Natural killer cell (primary cell): ENCODE results near the gene CDNF. TPM values are rescaled to one million over a fixed set of nuclear protein-coding genes. Genes with fewer than 3 reads are reported as not detected.

Experiments
- ATAC-seq, 3 donors: fragments of 150-1000 bp in 2 of 3; fragments of 200-7000 bp in 1 of 3; cut with Tn5 transposase; 1 replicate in 1 of 3; 2 replicates in 2 of 3; pipeline ENCODE4 v1.10.0; 2021; ENCODE audit warnings: mild to moderate bottlenecking in 2 of 3, moderate library complexity in 2 of 3
- DNase-seq, 2 donors: peaks; one replicate each; pipeline versions ENCODE4 v3.0.0 to v3.0.0-alpha.2; 2013 to 2021; ENCODE audit warnings: mixed read lengths in 1 of 2
- H3K27ac ChIP-seq: one replicate; pipeline ENCODE4 v1.5.1; 2013; ENCODE audit warnings: mild to moderate bottlenecking, low read length
- H3K27me3 ChIP-seq: one replicate; pipeline ENCODE4 v1.6.1; 2013; ENCODE audit warnings: low read length; ENCODE audit not compliant: control insufficient read depth, insufficient read depth
- H3K36me3 ChIP-seq: one replicate; pipeline ENCODE4 v1.6.1; 2013; ENCODE audit warnings: low read length; ENCODE audit not compliant: control insufficient read depth, insufficient read depth
- H3K4me1 ChIP-seq: one replicate; pipeline ENCODE4 v1.6.1; 2013; ENCODE audit warnings: low read length; ENCODE audit not compliant: control insufficient read depth, insufficient read depth
- H3K4me3 ChIP-seq: one replicate; pipeline ENCODE4 v1.5.1; 2013; ENCODE audit warnings: low read length
- H3K9me3 ChIP-seq: one replicate; pipeline ENCODE4 v1.6.1; 2013; ENCODE audit warnings: low read length; ENCODE audit not compliant: control insufficient read depth, insufficient read depth
- H3K27ac Mint-ChIP-seq, 2 donors: one replicate each; pipeline ENCODE4 v1.8.0; 2022; ENCODE audit warnings: mild to moderate bottlenecking in 2 of 2, mixed read lengths in 2 of 2, moderate library complexity in 1 of 2
- H3K27me3 Mint-ChIP-seq, 2 donors: one replicate each; pipeline ENCODE4 v1.8.0; 2022; ENCODE audit warnings: low read depth in 2 of 2, mixed read lengths in 2 of 2
- H3K36me3 Mint-ChIP-seq: one replicate; pipeline ENCODE4 v1.8.0; 2022; ENCODE audit warnings: mixed read lengths
- H3K4me1 Mint-ChIP-seq, 2 donors: one replicate each; pipeline ENCODE4 v1.8.0; 2022; ENCODE audit warnings: mixed read lengths in 2 of 2
- H3K4me3 Mint-ChIP-seq: one replicate; pipeline ENCODE4 v1.8.0; 2022; ENCODE audit warnings: mild to moderate bottlenecking, moderate library complexity, mixed read lengths
- H3K9me3 Mint-ChIP-seq, 2 donors: one replicate each; pipeline ENCODE4 v1.8.0; 2022; ENCODE audit warnings: mixed read lengths in 2 of 2
- CTCF ChIP-seq: fragments of 200-600 bp; IDR thresholded peaks from one replicate; pipeline ENCODE4 v1.8.0; 2022; ENCODE audit warnings: antibody characterized with exemption
- WGBS: methylation state at CpG from one replicate; pipeline ENCODE4 v1.1.7; 2013; ENCODE audit warnings: missing lambda C conversion rate; ENCODE audit not compliant: insufficient coverage; 5-methylcytosine and 5-hydroxymethylcytosine counted together
- intact Hi-C: fragments of 100-400 bp; cut with micrococcal nuclease; formaldehyde crosslinking; loops from one replicate; pipeline ENCODE4 v1.14.2; 2022
- total RNA-seq, 4 donors: library from RNA; stranded (reverse); fragments of 120-200 nt in 1 of 4; gene quantifications; one replicate each; pipeline versions ENCODE4 v1.2.3 to v1.2.4, GENCODE V29; 2013 to 2022

The CDNF gene
- total RNA-seq, 3 donors from 2014 or later (not counting 1 experiment from before 2014, with no cell fraction given) = 1.8 to 2.2 (median 1.9) TPM

GRCh38 chr10:14773551-14774213 lies 64.2 kb downstream of the CDNF start:
- H3K4me3 ChIP-seq = no peak overlapping the region
- H3K36me3 Mint-ChIP-seq = no peaks in the 10 kb centered on the region
- no peak overlapping the region for H3K27ac Mint-ChIP-seq
- peaks cover 4 to 6% of the 10 kb centered on the region in 2 donors for H3K4me1 Mint-ChIP-seq
- no peaks in the 10 kb centered on the region for H3K9me3 Mint-ChIP-seq
- H3K36me3 ChIP-seq = no peaks in the 10 kb centered on the region
- intact Hi-C loops = no loop called here
- no peaks in the 10 kb centered on the region for H3K4me1 ChIP-seq
- no peak overlapping the region for H3K4me3 Mint-ChIP-seq
- H3K27ac ChIP-seq = no peak overlapping the region
- WGBS = 90% methylated on average over 8 of the region's 10 CpGs
- no peak for TF ChIP-seq CTCF
- no peaks in the 10 kb centered on the region for H3K9me3 ChIP-seq
- DNase-seq (no peak), ATAC-seq (no peak)
- peaks cover 0 to 2% of the 10 kb centered on the region in 2 donors for H3K27me3 Mint-ChIP-seq
- no peaks in the 10 kb centered on the region for H3K27me3 ChIP-seq

GRCh38 chr10:14772399-14772798 lies 65.4 kb downstream of the CDNF start:
- ATAC-seq (no peak), DNase-seq (no peak)
- no peak for TF ChIP-seq CTCF
- Histone ChIP-seq H3K27me3 (no peaks in the 10 kb centered on the region), H3K4me1 (no peaks in the 10 kb centered on the region), H3K9me3 (no peaks in the 10 kb centered on the region), H3K36me3 (no peaks in the 10 kb centered on the region), H3K4me3 (no peak overlapping the region), H3K27ac (no peak overlapping the region)
- peaks cover 0 to 6% of the 10 kb centered on the region in 2 donors for H3K4me1 Mint-ChIP-seq
- no peaks in the 10 kb centered on the region for H3K9me3 Mint-ChIP-seq
- no peaks in the 10 kb centered on the region for H3K36me3 Mint-ChIP-seq
- 98% methylated on average over 7 of the region's 7 CpGs for WGBS
- intact Hi-C loops = no loop called here
- no peak overlapping the region for H3K27ac Mint-ChIP-seq
- H3K27me3 Mint-ChIP-seq = peaks cover 0 to 2% of the 10 kb centered on the region in 2 donors
- H3K4me3 Mint-ChIP-seq = no peak overlapping the region

GRCh38 chr10:14770927-14771326 lies 66.9 kb downstream of the CDNF start:
- Mint-ChIP-seq H3K36me3 (no peaks in the 10 kb centered on the region), H3K4me3 (no peak overlapping the region), H3K27me3 (peaks cover 0 to 2% of the 10 kb centered on the region in 2 donors), H3K9me3 (no peaks in the 10 kb centered on the region), H3K4me1 (peaks cover 0 to 6% of the 10 kb centered on the region in 2 donors), H3K27ac (no peak overlapping the region)
- Histone ChIP-seq H3K4me3 (no peak overlapping the region), H3K27me3 (no peaks in the 10 kb centered on the region), H3K27ac (no peak overlapping the region), H3K9me3 (no peaks in the 10 kb centered on the region), H3K4me1 (no peaks in the 10 kb centered on the region), H3K36me3 (no peaks in the 10 kb centered on the region)
- intact Hi-C loops = no loop called here
- ATAC-seq (no peak), DNase-seq (no peak)
- 93% methylated on average over 1 of the region's 2 CpGs for WGBS
- no peak for TF ChIP-seq CTCF

Other genes with a start within 250 kb of the CDNF start
- gene FAM107B, start 63.1 kb downstream of the CDNF start, total RNA-seq = 100 to 1,000 TPM; 165 to 226 (median 224) TPM
- 10 to 100 TPM; 18.9 to 25.6 (median 24.5) TPM for gene HSPA14, start 269 bp upstream of the CDNF start, total RNA-seq
- 10 to 100 TPM; 19.6 to 25.1 (median 24.0) TPM for gene MSANTD7, start 269 bp upstream of the CDNF start, total RNA-seq
- gene SUV39H2, start 40.8 kb upstream of the CDNF start, total RNA-seq = 1 to 10 TPM; 3.8 to 5.4 (median 5.2) TPM
- 10 to 100 TPM; 21.7 to 31.3 (median 22.3) TPM for gene DCLRE1C, start 116.1 kb upstream of the CDNF start, total RNA-seq
- not detected for gene MEIG1, start 121.4 kb upstream of the CDNF start, total RNA-seq
- gene OLAH, start 205.9 kb upstream of the CDNF start, total RNA-seq = not detected